Endometrium (tissue), 2 donors: Measurements from ENCODE around the gene SYVN1.
A peak's percentile ranks its signal among the peaks of the same experiment; 100 is the strongest.
"Not testable (repeated sequence)": the region's sequence is repeated elsewhere in the genome, so short reads cannot be mapped to it uniquely, and the experiment has no call there.

Source experiments
- FAIRE-seq: peaks from 2 replicates; lab custom pipeline; 2012; peaks lifted over from hg19 to GRCh38; lab: Jason Lieb, UNC
- donor health status: control.
- donor health status: control.

Gene SYVN1

GRCh38 chr11:65127473-65128181 lies 6.7 kb downstream of the SYVN1 start:
- FAIRE-seq: no peak

- no peak for FAIRE-seq
These were observed 7.6 kb downstream of the SYVN1 start for GRCh38 chr11:65126624-65127274.

DNA sequence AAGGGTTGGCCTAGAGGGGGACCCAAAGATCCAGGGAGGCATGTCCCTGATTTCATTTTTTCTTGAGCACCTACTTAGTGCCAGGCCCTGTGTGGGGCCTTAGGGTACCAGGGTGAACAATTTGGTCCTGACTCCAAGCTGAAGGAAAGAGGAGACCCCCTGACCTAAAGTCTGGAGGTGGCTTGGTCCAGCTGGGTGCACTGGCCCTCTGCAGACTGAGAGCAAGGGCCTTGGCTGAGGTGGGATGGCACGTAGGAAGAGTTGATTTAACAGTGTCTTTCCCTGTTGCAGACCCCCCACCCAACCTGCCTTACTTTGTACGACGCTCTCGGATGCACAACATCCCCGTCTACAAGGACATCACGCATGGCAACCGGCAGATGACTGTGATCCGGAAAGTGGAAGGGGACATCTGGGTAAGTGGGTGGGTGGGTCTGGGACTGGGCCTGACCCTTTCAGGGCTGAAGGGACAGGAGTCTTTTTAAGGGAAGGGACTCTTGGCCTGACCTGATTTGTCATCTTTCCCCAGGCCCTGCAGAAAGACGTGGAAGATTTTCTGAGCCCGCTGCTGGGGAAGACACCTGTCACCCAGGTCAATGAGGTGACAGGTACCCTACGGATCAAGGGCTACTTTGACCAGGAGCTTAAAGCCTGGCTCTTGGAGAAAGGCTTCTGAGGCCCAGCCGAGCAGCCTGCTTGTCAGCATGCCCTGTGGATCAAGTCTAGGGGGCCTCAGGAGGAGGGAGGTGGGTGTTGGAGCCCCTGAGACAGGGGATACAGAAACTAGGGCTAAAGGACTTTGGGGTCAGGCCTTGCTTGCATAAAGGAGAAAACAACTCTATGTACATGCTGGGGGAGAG lies 8.9 kb downstream of the SYVN1 start:
- no peak for FAIRE-seq

DNA sequence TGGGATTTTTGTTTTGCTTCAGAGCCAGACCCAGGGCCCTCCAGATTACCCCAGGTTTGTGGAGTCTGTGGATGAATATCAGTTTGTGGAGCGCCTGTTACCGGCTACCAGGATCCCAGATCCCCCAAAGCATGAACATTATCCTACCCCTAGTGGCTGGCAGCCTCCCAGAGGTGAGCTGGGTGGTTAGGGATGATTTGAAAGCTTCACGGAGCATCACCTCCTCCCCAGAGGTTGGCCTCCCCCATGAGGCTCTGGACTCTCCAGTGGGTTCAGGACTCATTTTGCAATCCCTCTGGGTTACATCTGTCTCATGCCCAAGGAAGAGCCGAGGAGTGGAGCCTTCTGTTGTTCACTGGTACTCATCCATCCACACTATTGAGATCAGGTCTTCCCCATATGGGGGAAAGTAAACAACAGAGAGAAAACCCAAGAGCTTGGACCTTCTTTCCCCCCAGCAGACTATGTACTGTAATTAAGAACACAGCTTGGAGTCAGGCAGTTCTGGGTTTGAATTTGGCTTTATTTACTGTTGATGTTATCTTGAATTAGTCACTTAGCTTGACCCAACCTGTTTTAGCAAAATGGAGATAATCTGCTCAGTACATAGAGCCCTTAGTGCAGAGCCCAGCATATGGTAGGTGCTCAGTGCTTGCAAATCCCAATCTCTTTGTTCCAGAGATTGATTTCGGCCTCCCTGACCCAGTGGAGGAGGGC lies 9.7 kb downstream of the SYVN1 start:
- no peak for FAIRE-seq

DNA sequence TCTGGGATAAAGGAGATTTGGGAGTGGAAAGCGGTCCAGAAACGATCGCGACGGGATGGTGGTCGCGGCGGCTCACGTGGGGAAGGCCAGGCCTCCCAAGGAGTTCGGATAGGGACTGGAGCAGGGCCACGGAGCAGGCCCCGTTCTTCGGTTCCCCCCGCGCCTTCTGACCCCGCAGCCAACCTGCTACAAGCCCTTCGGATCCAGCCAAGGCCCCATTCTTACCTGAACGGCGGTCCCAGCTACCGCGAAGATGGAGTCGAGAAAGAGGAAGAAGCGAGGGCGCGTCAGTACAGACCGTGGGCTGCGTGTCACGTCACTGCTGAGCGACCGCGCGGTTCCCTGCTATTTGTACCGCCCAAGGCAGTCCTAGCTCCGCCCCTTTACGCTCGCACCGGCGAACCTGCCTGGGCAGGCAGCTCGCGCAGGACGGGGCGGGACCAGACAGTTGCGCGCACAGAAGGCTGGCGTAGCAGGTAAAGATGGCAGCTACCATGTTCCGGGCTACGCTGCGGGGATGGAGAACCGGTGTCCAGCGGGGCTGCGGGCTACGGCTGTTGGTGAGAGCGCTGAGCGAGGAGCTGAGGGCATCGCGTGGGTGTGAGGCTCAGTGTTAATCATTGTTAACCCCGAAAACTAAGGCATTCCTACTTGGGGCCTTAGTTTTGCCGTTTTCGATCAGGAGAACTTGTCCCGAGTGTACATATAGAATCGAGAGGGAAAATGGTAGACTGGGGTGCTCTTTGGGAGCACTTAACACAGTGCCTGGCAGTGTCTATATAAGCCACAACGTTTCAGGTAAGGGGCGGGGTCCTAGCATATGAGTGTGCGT lies 12.2 kb downstream of the SYVN1 start, which contains the start of the genes FAU and MRPL49:
TSS of gene FAU (minus strand) at position 270 of the 832 bp plus-strand sequence. CDS start 321 bp downstream, outside the sequence.
TSS of gene MRPL49 (plus strand) at position 457 of the 832 bp plus-strand sequence. CDS start at position 483, 26 bp downstream.
- FAIRE-seq: peak; percentile 80

GRCh38 chr11:65121447-65121864 lies 12.9 kb downstream of the SYVN1 start:
- FAIRE-seq: no peak

- FAIRE-seq: no peak
These were observed 13.5 kb downstream of the SYVN1 start for GRCh38 chr11:65120831-65121230.

GRCh38 chr11:65119670-65119995 lies 14.7 kb downstream of the SYVN1 start:
- FAIRE-seq: no peak

GRCh38 chr11:65118891-65119669 lies 15.2 kb downstream of the SYVN1 start:
- FAIRE-seq: not testable (repeated sequence)

- no peak for FAIRE-seq
These were observed 16.1 kb downstream of the SYVN1 start for GRCh38 chr11:65118097-65118837.

- peak; percentile 97 for FAIRE-seq
These were observed 16.9 kb downstream of the SYVN1 start, which contains the start of gene ZNHIT2 for GRCh38 chr11:65117206-65118096. Gene ZNHIT2 (minus strand): TSS chr11:65117701. CDS start chr11:65117653, 48 bp downstream.

- FAIRE-seq: no peak
These were observed 17.7 kb downstream of the SYVN1 start for GRCh38 chr11:65116370-65117205.

DNA sequence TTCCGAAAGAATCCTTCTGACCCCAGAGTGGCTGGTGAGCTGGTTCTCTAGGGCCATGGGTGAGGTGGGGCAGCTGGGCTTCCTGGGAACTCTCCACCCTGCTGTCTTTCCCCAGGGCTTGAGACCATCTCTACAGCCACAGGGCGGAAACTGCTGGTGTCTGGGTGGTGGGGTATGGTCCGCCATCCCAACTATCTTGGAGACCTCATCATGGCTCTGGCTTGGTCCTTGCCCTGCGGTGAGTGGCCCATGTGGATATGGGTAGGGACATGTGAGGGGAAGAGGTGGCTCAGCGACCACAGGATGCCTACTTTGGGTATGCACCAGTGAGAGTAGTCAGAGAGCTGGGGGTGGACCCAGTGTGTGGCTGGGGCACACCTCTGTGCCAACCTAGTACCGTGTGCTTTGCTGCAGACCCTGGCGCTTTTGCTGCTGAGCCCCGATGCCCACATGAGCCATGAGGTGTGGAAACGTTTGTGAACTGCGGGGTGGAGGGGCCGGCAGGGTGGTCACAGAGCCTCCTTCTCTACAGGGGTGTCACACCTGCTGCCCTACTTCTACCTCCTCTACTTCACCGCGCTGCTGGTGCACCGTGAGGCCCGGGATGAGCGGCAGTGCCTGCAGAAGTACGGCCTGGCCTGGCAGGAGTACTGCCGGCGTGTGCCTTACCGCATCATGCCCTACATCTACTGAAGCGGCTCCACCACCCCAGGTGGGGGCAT lies 18.8 kb downstream of the SYVN1 start:
- FAIRE-seq: no peak

DNA sequence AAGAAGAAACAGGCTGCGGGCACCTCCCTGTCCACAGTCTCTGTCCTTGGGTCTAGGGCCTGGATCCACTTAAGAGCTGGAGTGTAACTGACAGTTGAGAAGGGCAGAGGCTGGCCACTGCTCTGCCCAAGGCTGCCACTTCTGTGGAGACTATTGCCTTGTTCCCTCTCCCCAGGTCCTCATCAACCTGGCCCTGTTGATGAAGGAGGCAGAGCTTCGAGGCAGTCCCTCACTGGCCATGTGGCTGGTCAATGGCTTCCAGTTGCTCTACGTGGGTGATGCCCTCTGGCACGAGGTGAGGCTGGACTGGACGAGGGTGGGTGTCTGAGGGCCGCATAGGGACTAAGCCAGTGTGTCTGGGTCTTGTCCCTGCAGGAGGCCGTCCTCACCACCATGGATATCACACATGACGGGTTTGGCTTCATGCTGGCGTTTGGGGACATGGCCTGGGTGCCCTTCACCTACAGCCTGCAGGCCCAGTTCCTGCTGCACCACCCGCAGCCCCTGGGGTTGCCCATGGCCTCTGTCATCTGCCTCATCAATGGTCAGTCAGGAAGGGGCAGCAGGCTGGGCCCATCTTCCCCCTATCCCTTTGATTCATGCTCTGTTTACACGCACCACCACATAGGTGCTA lies 19.7 kb downstream of the SYVN1 start:
- no peak for FAIRE-seq

GRCh38 chr11:65113839-65114238 lies 20.5 kb downstream of the SYVN1 start:
- FAIRE-seq: no peak

- FAIRE-seq: no peak
These were observed 21.0 kb downstream of the SYVN1 start for GRCh38 chr11:65113361-65113756.
